Breast epithelium (tissue), 4 donors: ENCODE results near the gene SCN1A. TPM values are rescaled to one million over a fixed set of nuclear protein-coding genes. Genes with fewer than 3 reads are reported as not detected.

Source experiments
- DNase-seq, 2 donors: peaks; one replicate each; pipeline ENCODE4 v3.0.0-alpha.2; 2019; ENCODE audit warnings: low spot score in 2 of 2
- H3K27ac ChIP-seq, 2 donors: fragments of 200-600 bp; sonication (generic) in 1 of 2; one replicate each; pipeline ENCODE4 v1.5.1; 2016 to 2019; ENCODE audit warnings: mild to moderate bottlenecking in 1 of 2
- H3K27me3 ChIP-seq, 2 donors: fragments of 200-600 bp; sonication (generic) in 1 of 2; one replicate each; pipeline versions ENCODE4 v1.5.1 to v1.6.0; 2017 to 2019; ENCODE audit warnings: control low read depth in 1 of 2, mild to moderate bottlenecking in 1 of 2
- H3K36me3 ChIP-seq: fragments of 200-600 bp; one replicate; pipeline ENCODE4 v1.5.1; 2019
- H3K4me1 ChIP-seq, 2 donors: fragments of 200-600 bp; sonication (generic); one replicate each; pipeline ENCODE4 v1.5.1; 2016 to 2019; ENCODE audit warnings: control low read depth in 1 of 2
- H3K4me3 ChIP-seq, 3 donors: fragments of 200-600 bp; sonication (generic); 1 replicate in 2 of 3; 2 replicates in 1 of 3; pipeline ENCODE4 v1.5.1; 2016 to 2019; ENCODE audit warnings: mild to moderate bottlenecking in 3 of 3, moderate library complexity in 2 of 3
- H3K9me3 ChIP-seq, 2 donors: fragments of 200-600 bp; sonication (generic) in 1 of 2; one replicate each; pipeline ENCODE4 v1.5.1; 2016 to 2019; ENCODE audit warnings: control low read depth in 1 of 2
- CTCF ChIP-seq, 3 donors: fragments of 450-650 bp; IDR thresholded peaks; one replicate each; pipeline ENCODE4 v1.5.1; 2016 to 2017; ENCODE audit warnings: antibody characterized with exemption in 3 of 3, mild to moderate bottlenecking in 3 of 3, moderate library complexity in 3 of 3
- POLR2A ChIP-seq: fragments of 450-650 bp; IDR thresholded peaks from one replicate; pipeline ENCODE4 v1.6.1; 2016; ENCODE audit warnings: antibody characterized with exemption, mild to moderate bottlenecking, moderate library complexity
- POLR2AphosphoS5 ChIP-seq, 3 donors: sonication (generic); formaldehyde crosslinking; IDR thresholded peaks; one replicate each; pipeline ENCODE4 v1.6.1; 2017; ENCODE audit warnings: antibody characterized with exemption in 3 of 3
- intact Hi-C: fragments of 100-400 bp; cut with DNase I; formaldehyde crosslinking; loops from one replicate; pipeline ENCODE4 v1.15.1; 2023; ENCODE audit warnings: low total_unique reads
- total RNA-seq, 3 donors: library from RNA; depleted of rRNA; stranded (reverse); fragments of >200 nt; gene quantifications; one replicate each; pipeline ENCODE4 v1.1.0, GENCODE V29; 2016

The SCN1A gene
- total RNA-seq, 3 donors from 2014 or later, result not detected

- H3K4me3 ChIP-seq, result no peak overlapping the region
- TF ChIP-seq CTCF (IDR thresholded peaks at IDR 0.05), result no peak
- TF ChIP-seq POLR2AphosphoS5 (IDR thresholded peaks at IDR 0.05), result no peak
- TF ChIP-seq POLR2A, result no peak
- no peak for DNase-seq
- no peaks in the 10 kb centered on the region for H3K36me3 ChIP-seq
- no peak overlapping the region for H3K27ac ChIP-seq
- H3K27me3 ChIP-seq, result no peaks in the 10 kb centered on the region
- H3K4me1 ChIP-seq, result no peaks in the 10 kb centered on the region
- intact Hi-C loops, result no loop called here
- no peaks in the 10 kb centered on the region for H3K9me3 ChIP-seq
Measured at GRCh38 chr2:166152064-166152463, 24.2 kb upstream of the SCN1A start.

GRCh38 chr2:166148500-166149400 lies 20.9 kb upstream of the SCN1A start:
- intact Hi-C loops, result no loop called here
- Histone ChIP-seq H3K4me3 (no peak overlapping the region), H3K9me3 (no peaks in the 10 kb centered on the region), H3K27ac (no peak overlapping the region), H3K4me1 (no peaks in the 10 kb centered on the region), H3K36me3 (no peaks in the 10 kb centered on the region), H3K27me3 (no peaks in the 10 kb centered on the region)
- no peak for DNase-seq
- no peak for TF ChIP-seq CTCF (IDR thresholded peaks at IDR 0.05)
- TF ChIP-seq POLR2AphosphoS5 (IDR thresholded peaks at IDR 0.05), result no peak
- TF ChIP-seq POLR2A, result no peak

GRCh38 chr2:166147883-166148282 lies 20.1 kb upstream of the SCN1A start:
- no peaks in the 10 kb centered on the region for H3K9me3 ChIP-seq
- DNase-seq, result no peak
- no peaks in the 10 kb centered on the region for H3K36me3 ChIP-seq
- no peak overlapping the region for H3K4me3 ChIP-seq
- intact Hi-C loops, result no loop called here
- H3K4me1 ChIP-seq, result no peaks in the 10 kb centered on the region
- H3K27me3 ChIP-seq, result no peaks in the 10 kb centered on the region
- no peak overlapping the region for H3K27ac ChIP-seq
- TF ChIP-seq CTCF (IDR thresholded peaks at IDR 0.05) (no peak), POLR2A (no peak)

GRCh38 chr2:166144071-166144470 lies 16.3 kb upstream of the SCN1A start:
- TF ChIP-seq CTCF (IDR thresholded peaks at IDR 0.05), result no peak
- Histone ChIP-seq H3K4me3 (no peak overlapping the region), H3K9me3 (no peaks in the 10 kb centered on the region), H3K27ac (no peak overlapping the region), H3K4me1 (no peaks in the 10 kb centered on the region), H3K36me3 (no peaks in the 10 kb centered on the region), H3K27me3 (no peaks in the 10 kb centered on the region)
- DNase-seq, result no peak
- intact Hi-C loops, result no loop called here

GRCh38 chr2:166140932-166141331 lies 13.1 kb upstream of the SCN1A start:
- DNase-seq, result no peak
- no peaks in the 10 kb centered on the region for H3K9me3 ChIP-seq
- TF ChIP-seq POLR2A, result no peak
- no peak for TF ChIP-seq POLR2AphosphoS5 (IDR thresholded peaks at IDR 0.05)
- TF ChIP-seq CTCF (IDR thresholded peaks at IDR 0.05), result no peak
- intact Hi-C loops, result no loop called here
- H3K27ac ChIP-seq, result no peak overlapping the region
- H3K36me3 ChIP-seq, result no peaks in the 10 kb centered on the region
- H3K4me3 ChIP-seq, result no peak overlapping the region
- no peaks in the 10 kb centered on the region for H3K4me1 ChIP-seq
- no peaks in the 10 kb centered on the region for H3K27me3 ChIP-seq
